ENCODE data around the gene VILL.

- TF ChIP-seq TAF1 (IDR thresholded peaks at IDR 0.05; ENCODE audit: borderline replicate concordance, low read depth, low read length) (no peak), POLR2AphosphoS5 (IDR thresholded peaks at IDR 0.05; ENCODE audit: low read depth, low read length) (no peak)
Measured at GRCh38 chr3:38019658-38020341, 29.2 kb downstream of the VILL start.

Measured in GM12892 (cell line).